Panc1 (cell line): ENCODE results near the gene BATF3.

Source experiments
- POLR2AphosphoS5 ChIP-seq: IDR thresholded peaks from 2 replicates; pipeline ENCODE4 v1.6.1; 2012; ENCODE audit warnings: mild to moderate bottlenecking, low read depth, low read length, moderate library complexity
- REST ChIP-seq, 2 experiments: IDR thresholded peaks; 2 replicates each; pipeline ENCODE4 v1.6.1; 2011 to 2012; ENCODE audit warnings: low read depth in 2 of 2, control low read depth in 1 of 2, low read length in 1 of 2, mild to moderate bottlenecking in 1 of 2, moderate library complexity in 1 of 2; ENCODE audit not compliant: insufficient read depth in 1 of 2
- SIN3A ChIP-seq: IDR thresholded peaks from 2 replicates; pipeline ENCODE4 v1.6.1; 2012; ENCODE audit warnings: low read depth, mild to moderate bottlenecking, low read length, moderate library complexity, borderline replicate concordance; ENCODE audit not compliant: insufficient read depth
- TCF7L2 ChIP-seq: IDR thresholded peaks from 2 replicates; pipeline ENCODE4 v1.6.1; 2011; ENCODE audit warnings: mild to moderate bottlenecking, low read depth, low read length, inconsistent platforms
- TF ChIP-seq, protein P1 (sequence below): fragments of 450-650 bp; IDR thresholded peaks from 2 replicates; pipeline ENCODE4 v1.5.1; 2017; ENCODE audit warnings: mild to moderate bottlenecking

DNA sequence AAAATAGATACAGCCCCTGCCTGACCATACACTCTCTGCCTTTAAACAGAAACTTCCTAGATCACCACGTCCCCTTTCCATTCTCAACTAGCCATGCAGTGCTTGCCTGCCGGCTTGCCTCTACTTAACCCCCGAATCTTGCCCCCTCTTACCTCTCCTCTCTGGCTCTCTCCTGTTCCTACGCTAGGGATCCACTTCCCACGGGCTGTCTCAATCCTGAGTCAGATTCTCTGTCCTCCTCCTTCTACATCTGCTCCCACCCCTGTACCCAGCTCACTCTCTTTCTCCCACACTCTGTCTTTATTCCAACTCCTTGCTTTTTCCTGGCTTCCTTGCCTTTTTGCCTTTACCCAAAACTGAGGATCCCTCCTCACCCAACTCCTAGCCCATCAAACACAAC, 61.7 kb downstream of the BATF3 start:
- TF ChIP-seq, protein P1, sequence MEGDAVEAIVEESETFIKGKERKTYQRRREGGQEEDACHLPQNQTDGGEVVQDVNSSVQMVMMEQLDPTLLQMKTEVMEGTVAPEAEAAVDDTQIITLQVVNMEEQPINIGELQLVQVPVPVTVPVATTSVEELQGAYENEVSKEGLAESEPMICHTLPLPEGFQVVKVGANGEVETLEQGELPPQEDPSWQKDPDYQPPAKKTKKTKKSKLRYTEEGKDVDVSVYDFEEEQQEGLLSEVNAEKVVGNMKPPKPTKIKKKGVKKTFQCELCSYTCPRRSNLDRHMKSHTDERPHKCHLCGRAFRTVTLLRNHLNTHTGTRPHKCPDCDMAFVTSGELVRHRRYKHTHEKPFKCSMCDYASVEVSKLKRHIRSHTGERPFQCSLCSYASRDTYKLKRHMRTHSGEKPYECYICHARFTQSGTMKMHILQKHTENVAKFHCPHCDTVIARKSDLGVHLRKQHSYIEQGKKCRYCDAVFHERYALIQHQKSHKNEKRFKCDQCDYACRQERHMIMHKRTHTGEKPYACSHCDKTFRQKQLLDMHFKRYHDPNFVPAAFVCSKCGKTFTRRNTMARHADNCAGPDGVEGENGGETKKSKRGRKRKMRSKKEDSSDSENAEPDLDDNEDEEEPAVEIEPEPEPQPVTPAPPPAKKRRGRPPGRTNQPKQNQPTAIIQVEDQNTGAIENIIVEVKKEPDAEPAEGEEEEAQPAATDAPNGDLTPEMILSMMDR: no peak
- TF ChIP-seq REST (IDR thresholded peaks at IDR 0.05; ENCODE audit: insufficient read depth in 1 of 2, low read depth in 2 of 2, low read length in 1 of 2) (no peak), POLR2AphosphoS5 (no peak), SIN3A (no peak), TCF7L2 (no peak)
